DMS79 (cell line): Measurements from ENCODE around the gene CCR7.
"Not testable (repeated sequence)": the region's sequence is repeated elsewhere in the genome, so short reads cannot be mapped to it uniquely, and the experiment has no call there.

Experiments used
- DNase-seq: peaks from one replicate; lab custom pipeline; 2025; lab: John Stamatoyannopoulos, UW

Gene CCR7

GRCh38 chr17:40551091-40551878 is 14.0 kb downstream of the CCR7 start:
- no peak for DNase-seq

- DNase-seq: no peak
Observed at GRCh38 chr17:40550608-40551007, 14.7 kb downstream of the CCR7 start.

GRCh38 chr17:40548982-40549685 is 16.1 kb downstream of the CCR7 start:
- peak; percentile 88 for DNase-seq

- no peak for DNase-seq
Observed at GRCh38 chr17:40548491-40548981, 16.7 kb downstream of the CCR7 start.

GRCh38 chr17:40547785-40548478 is 17.3 kb downstream of the CCR7 start:
- no peak for DNase-seq

GRCh38 chr17:40547079-40547784 is 18.0 kb downstream of the CCR7 start:
- DNase-seq: peak; percentile 97

GRCh38 chr17:40546497-40546896 is 18.8 kb downstream of the CCR7 start:
- not testable (repeated sequence) for DNase-seq

GRCh38 chr17:40545660-40546059 is 19.6 kb downstream of the CCR7 start:
- DNase-seq: no peak

GRCh38 chr17:40542558-40543411 is 22.5 kb downstream of the CCR7 start:
- DNase-seq: no peak

GRCh38 chr17:40541873-40542557 is 23.3 kb downstream of the CCR7 start:
- DNase-seq: no peak

GRCh38 chr17:40541060-40541872 is 24.0 kb downstream of the CCR7 start:
- DNase-seq: no peak

- no peak for DNase-seq
Observed at GRCh38 chr17:40540448-40540847, 24.8 kb downstream of the CCR7 start.

- no peak for DNase-seq
Observed at GRCh38 chr17:40539711-40540411, 25.4 kb downstream of the CCR7 start.

GRCh38 chr17:40538936-40539705 is 26.2 kb downstream of the CCR7 start:
- no peak for DNase-seq

GRCh38 chr17:40538019-40538935 is 27.0 kb downstream of the CCR7 start:
- no peak for DNase-seq

- DNase-seq: no peak
Observed at GRCh38 chr17:40536295-40537171, 28.7 kb downstream of the CCR7 start.
